HG02970 (cell line): ENCODE results near the gene SORCS1.

Source experiments
- ATAC-seq: cut with Tn5 transposase; IDR thresholded peaks from one replicate; pipeline ENCODE4 v1.9.1; 2021; ENCODE audit warnings: mild to moderate bottlenecking, moderate library complexity, moderate number of reproducible peaks; ENCODE audit not compliant: unreplicated experiment, low FRiP score

The SORCS1 gene

DNA sequence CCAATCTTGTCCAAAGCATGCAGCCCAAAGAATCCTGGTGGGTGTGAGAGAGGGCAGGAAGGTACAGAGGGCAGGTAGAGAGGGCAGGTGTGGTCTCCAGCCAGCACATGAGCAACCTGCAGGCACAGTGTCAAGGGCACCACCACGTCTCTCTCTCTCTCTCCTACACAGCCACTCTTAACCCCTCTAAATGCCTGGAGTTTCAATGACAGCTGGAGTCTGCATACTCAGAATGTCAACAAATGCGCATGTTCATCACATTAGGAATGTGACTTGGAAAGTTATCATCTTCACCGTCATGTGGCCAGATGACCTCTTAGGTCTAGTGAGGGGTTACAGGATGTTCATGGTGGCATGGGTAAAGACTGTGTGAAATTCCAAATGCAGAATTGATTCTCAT, 456.8 kb downstream of the SORCS1 start:
- ATAC-seq = no peak

DNA sequence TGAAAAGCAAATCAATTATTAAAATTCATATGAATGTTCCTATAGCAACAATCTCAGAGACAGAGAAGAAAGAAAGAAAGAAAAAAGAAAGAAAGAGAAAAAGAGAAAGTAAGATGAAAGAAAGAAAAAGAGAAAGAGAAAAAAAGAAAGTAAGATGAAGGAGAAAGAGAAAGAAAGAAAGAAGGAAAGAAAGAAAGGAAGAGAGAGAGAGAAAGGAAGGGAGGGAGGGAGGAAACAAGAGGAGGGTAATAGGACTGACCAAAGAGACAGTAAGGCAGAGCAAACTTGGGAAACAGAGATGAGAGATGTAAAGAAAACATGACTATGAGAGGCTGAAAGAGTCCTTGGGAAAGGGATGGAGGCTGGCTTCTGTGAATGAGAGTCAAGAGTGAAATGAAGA, 458.4 kb downstream of the SORCS1 start:
- no peak for ATAC-seq

DNA sequence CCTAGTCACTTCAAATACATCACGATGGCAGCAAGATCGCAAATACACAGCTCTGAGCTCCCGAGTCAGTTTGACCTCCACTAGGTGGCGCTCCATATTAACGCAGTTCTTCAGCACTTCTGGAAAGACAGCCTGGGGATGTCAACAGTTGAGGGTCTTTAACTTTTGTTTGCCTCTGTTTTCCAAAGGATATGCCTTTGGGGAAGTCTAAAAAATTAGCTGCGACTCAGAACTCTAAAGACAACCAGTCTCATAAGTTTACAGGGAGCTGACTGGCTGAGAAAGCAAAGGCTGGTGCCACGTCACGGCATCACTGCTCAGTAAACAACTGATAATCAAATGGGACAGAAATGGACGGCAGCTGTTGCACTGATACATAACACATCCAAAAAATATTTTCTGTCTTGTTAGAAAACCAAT, 458.8 kb downstream of the SORCS1 start:
- ATAC-seq = peak; percentile 72

DNA sequence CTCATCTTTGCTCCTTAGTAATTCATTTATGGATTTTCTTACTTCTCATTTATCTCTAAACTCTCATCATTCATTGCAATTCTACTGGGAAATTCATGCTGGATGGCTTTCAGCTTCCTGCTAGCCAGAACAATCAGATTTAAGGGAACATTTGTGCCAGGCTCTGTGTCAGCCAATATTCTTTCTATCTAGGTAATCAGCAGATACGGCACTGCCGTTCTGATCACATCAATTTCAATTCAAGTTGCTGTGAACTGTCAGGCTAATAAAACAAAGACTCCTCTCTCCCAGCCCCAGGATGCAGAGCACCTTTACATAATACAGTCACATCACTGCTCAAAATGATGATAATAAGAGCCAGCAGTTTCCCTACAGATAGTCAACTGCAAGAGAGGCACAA, 468.3 kb downstream of the SORCS1 start:
- no peak for ATAC-seq

DNA sequence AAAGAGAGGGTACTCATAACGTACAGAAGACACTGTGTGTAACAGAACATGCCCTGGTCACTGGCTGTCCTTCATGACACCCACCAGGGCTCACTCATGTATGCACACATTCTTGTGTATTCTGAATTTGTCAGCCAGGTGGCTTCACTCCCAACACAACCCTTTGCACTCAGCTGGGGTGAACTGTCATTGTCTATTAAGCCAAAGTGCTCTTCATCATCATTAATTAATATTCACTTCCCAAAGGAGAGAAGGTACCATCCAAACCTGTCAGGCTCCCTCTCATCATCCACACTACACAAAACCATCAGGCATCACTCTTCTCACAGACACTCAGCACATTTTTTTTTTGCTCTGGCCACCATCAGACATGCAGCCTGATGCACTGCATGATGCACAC, 469.8 kb downstream of the SORCS1 start:
- no peak for ATAC-seq

DNA sequence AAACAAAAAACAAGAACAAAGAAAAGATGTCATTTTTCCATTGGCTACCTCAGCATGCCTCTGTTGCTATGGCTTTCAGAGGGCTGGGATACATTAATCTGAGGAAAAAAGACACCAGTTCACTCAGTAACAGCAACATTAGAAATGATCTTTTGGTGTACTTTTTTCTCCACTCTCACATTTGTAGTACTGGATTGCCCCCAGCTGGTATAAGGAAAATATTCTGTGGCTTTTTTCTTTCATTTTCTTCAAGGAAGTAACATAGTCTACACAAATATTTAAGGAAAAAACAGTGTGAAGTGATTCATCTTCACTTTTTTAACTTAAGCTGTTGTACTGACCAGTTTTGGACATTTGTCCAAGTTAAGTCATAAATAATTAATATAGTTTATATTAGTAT, 482.3 kb downstream of the SORCS1 start:
- no peak for ATAC-seq

DNA sequence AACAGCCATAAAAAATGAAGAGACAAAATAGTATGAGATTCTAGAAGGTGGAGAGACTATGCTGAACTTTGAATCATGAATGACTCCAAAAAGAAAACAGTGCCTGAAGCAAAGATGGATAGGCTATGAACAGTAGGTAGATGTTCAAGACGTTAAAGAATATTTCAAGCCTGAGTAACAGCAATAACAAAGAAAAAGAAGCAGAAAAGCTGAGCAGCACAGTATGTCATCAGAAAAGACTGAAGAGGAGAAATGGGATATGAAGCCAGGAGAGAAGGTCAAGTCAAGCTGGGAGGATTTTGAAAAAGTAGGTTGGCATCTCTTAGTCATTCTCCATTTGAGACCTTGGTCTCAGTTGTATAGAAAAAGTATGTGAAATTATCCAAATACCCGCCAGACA, 484.4 kb downstream of the SORCS1 start:
- no peak for ATAC-seq

DNA sequence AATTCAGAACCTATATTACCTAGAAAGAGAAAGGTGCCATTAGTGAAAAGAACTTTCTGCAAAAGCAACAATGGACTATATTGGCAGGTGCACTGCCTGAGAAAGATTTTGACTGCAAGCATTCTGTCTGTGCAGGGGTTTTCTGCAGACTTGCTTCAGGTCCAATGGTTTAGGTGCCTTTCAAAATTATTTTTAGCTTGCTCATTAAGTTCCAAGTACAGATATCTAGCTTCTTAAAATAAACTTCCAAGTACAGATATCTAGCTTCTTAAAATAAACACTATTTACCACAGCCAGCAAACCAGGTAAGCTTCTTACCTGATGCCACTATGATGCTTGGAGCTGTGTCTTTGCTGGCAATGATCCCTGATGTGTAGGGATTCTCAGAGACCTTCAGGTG, 485.2 kb downstream of the SORCS1 start:
- no peak for ATAC-seq

DNA sequence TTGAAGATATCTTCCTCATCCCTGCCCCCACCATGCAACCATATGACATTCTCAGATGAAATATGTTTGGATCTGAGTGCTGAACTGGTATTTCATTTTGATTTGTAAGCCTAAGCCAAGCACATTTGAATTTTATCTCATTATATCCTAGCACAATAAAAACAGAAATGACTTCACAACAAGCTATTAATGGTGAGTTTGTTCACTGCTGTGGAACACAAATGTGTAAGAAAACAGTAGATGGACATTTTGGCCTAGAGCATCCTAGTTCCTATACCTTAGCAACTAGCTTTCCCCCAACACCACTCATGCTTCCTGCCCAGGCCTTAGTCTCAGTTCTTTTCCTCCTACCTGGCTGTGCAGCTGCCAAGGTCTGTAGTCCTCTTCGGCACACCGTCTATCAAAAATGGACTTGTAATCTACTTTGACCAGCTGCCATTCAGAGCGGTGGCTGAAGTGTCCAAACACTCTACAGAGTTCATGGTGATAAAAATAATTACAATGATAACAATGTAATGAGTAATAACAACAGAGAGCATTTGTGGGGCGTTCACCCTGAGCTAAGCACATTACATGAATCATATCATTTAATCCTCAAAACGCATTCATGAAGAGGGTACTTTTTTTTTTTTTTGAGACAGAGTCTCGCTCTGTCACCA, 491.9 kb downstream of the SORCS1 start:
- no peak for ATAC-seq

DNA sequence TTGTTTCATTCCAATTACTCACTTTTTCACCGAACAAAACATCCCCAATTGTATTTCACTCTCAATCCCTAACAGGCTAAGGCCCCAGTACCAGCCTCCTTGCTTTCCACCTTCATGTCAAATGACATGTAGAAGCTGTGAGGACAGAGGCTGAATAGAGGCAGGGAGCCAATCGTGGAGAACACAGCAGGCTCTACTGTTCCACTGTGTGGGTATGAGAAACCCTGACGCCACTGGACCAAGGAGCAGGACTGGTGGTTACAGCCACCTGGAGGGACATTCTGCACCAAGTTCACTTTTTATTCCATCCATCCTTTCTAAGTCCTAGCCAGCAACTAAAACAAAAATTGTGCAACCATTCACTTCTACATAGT, 502.8 kb downstream of the SORCS1 start:
- ATAC-seq = no peak

DNA sequence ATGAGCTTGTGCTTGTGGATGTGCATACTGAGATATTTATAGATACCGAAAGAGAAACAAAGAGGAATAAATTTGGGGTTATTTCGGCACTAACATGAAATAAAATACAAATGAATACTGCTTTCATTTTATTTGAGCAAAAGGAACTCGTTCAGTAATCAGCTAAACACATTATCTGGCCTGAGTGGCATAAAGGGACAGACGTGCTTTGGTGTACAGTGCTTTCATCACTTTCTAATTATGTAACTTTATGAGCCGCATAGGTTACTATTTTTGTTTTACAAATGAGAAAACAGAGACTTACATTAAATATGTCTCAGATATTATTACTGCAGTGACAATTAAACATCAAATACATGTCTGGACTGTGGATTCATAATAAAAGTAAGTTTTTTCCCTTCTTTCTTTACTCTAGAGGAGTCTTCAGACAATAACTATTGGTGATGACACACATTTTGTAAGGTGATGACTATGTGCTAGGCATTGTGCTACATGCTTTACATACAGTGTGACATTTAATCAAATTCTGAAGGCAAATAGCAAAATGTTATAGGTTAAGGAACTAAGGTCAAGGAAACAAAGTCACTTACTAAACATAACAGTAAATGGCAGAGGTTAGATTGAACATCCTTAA, 503.3 kb downstream of the SORCS1 start:
- ATAC-seq = no peak

DNA sequence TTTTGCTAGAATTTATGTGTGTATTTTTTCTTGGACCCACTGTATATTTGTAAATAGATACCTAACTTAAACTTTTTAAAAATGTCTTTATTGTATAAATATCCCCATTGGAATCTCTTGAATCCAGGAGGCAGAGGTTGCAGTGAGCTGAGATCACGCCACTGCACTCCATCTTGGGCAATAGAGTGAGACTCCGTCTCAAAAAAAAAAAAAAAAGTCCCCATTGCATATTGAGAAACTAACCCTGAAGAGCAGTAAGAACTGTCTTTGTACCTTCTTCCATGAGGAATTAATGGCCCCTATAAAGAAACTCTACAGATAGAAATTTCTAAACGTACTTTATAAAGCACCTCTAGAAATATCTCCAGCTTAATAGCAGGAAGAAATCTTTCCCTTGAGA, 504.0 kb downstream of the SORCS1 start:
- no peak for ATAC-seq

DNA sequence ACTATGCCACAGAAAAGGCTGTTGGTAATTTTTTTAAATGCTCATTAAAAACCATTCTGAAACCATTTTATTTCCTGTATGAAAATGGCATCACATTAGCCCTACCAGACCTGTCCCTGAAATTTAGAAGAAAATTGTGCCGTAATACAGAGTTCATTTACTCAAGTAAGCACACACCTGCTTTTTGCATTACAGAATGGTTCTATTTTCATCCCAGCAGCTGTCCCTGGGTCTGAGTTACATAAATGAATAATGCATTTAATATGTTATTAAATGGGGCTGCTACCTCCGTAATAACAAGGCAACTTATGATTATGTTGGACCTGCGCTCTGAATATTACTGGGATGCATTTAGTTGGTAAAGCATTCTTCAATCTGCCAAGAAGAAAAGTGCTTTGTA, 508.9 kb downstream of the SORCS1 start:
- ATAC-seq = no peak

DNA sequence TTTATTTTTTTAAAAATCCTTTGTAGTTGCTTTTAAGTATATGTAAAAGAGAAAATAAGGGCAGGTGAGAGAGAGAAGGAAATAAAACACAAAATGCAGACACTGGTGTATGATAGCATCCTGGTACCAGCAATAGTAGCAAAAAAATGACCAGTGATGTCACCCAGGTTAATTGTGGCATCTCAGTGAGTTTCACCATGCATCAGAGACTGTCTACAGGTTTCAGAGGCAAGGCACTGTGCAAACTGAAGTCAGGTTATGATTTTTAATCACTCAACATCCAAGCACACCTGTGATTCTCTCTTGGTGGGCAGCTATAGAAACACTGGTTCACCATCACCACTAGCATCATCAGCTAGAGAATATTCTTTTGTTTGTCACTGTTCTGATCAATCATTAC, 509.3 kb downstream of the SORCS1 start:
- ATAC-seq = no peak

DNA sequence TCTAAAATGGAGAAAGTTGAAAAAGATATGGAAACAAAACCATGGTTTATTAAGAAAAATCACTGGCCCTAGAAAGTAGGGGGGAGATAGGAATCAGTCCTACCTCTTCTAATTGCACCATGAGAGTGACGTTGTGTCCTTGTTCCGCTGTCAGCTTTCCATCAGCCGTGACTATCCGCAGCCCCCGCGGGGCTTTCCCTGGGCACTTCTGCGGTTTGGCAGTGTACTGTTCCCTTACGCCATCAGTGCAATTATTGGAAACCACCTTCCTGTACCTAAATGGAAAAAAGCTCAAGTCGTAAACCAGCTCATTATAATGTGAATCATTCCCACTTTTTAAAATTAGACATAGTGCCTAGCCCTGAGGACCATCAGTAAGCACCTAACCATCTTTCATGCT, 512.2 kb downstream of the SORCS1 start:
- no peak for ATAC-seq

DNA sequence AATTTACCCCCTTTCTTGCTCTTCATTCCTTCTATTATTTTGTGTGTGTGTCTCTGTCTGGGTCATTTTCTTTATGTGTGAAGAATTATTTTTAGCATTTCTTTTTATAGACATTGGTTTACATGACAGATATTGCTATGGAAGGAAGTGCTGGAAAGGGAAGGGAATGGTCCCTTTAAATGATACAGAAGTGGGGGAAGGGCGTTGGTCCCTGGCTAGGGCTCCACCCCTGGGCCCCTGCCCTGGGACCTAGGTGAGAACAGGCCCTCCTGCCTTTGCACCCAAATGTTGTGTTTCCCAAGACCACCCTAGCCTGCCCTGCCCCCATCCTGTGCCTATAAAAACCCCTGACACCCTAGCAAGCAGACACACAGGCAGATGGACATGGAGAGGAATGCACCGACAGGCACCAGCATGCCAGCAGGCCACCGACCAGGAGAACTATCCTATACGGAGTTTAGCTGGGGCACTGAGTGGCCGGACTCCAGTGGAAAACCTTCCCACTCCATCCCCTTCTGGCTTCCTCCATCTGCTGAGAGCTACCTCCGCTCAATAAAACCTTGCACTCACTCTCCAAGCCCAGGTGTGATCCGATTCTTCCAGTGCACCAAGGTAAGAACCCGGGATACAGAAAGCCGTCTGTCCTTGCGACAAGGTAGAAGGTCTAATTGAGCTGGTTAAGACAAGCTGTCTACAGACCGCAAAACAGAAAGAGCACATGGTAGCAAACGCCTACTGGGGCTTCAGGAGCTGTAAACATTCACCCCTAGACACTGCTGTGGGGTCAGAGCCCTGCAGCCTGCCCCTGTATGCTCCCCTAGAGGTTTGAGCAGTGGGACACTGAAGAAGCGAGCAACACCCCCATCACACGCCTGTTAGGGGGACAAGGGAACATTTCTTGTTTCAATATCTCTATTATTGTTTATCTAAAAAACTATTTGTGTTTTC, 515.7 kb downstream of the SORCS1 start:
- no peak for ATAC-seq

DNA sequence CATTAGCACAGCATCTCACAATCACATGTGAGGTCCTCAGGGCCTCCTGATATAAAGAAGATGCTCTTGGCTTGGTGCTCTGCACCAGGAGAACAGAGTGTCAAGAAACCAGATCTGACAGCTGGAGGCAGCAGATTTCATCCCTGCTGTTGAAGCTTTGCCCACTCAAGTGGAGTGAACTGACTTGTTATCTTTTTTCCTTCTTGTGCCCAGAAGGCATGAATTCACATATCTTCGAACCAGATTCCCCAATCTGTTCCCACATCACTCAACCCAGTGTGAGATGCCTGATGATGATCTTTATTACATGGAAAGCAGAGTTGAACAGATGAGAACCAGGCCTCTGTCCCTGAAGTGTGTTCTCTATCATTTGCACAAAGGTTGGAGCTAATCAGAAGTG, 521.0 kb downstream of the SORCS1 start:
- ATAC-seq = no peak

DNA sequence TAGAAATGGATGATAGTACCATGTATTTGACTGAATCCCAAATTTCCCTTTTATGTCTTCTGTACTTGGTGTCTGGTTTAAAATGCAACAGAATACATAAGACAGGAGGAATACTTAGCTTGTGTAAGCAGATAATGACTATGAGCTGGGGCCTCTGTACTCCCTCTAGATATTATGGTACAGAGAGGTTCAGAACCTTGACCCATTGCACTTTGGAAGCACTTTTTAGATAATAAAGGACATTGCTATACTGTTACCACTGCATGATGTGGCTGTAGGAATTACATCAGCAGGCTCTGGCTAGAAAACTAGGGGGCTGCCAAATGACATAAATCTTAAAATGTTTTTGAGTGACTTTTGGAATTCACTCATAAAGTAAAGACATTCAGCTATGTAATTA, 526.6 kb downstream of the SORCS1 start:
- no peak for ATAC-seq

DNA sequence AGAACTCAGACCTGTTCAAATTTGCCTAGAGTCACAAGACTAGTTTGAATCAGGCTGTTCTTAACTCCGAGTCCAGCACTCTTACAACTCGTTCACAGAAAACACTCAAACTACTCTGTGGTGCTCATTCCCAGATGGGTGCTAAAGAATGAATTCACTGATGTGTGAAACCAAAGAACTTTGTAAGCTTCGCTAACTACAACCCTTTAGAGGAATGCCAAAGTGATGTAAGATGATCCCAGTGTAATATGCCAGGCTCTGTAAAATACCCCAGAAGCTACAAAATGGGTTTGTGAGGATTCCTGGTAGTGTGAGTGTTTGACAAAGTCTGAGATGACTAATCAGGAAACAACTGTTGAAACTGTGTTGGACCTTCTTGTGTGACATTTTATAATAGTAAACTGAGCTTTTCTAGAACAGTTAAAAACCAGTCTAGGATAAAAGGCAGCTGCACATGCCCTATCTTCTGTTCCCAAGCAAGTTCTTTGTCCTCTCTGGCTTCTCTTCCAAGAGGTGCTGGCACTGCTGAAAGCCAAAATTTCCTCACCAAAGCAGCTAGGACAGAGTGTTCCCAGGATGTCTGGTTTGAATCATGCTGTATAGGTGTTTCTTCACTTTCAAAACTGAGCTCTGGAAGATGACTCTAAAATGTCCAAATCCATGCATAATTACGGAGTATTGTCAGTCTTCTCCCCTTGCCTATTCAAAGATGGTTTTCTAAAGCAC, 527.6 kb downstream of the SORCS1 start:
- ATAC-seq = no peak

DNA sequence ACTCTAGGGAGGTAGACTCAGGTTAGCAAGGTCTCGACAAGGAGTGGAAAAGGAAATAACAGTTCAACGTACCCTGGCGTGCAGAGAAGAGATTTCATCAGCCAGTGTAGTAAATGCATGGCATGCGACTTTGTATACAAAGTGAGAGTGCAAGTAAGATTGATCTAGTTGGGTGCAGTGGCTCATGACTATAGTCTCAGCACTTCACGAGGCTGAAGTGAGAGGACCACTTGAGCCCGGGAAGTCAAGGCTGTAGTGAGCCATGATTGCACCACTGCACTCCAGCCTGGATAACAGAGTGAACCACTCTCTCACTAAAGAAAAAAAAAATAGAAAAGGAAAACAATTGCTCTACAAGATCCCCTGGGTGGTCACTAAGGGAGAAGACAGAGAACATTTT, 528.6 kb downstream of the SORCS1 start:
- no peak for ATAC-seq
